Measurements from ENCODE around the gene KMT2B.

- TF ChIP-seq CTCF (IDR thresholded peaks at IDR 0.05) (no peak), POLR2A (IDR thresholded peaks at IDR 0.05) (no peak), EP300 (IDR thresholded peaks at IDR 0.05) (no peak), POLR2AphosphoS5 (IDR thresholded peaks at IDR 0.05) (no peak)
These were observed 49.7 kb downstream of the KMT2B start for GRCh38 chr19:35767288-35768081.
